GM13977 (cell line): ENCODE results near the gene TBC1D8B.
A peak's percentile ranks its signal among the peaks of the same experiment; 100 is the strongest.
"Not testable (repeated sequence)": the region's sequence is repeated elsewhere in the genome, so short reads cannot be mapped to it uniquely, and the experiment has no call there.

Experiments used
- DNase-seq: peaks from one replicate; pipeline ENCODE4 v3.0.0; 2012; ENCODE audit warnings: low spot score
- in situ Hi-C: fragments of 300-500 bp; cut with MboI; formaldehyde crosslinking; loops from one replicate; pipeline ENCODE4 v1.12.0; 2022; ENCODE audit warnings: low sequenced_read_pairs, low pct_unique_long_range_greater_than_20kb, mixed read lengths, inconsistent platforms; ENCODE audit not compliant: unreplicated experiment
- TF ChIP-seq, protein P1 (sequence below): IDR thresholded peaks from 2 replicates; pipeline ENCODE4 v1.5.1; 2012; ENCODE audit warnings: mild to moderate bottlenecking, control low read depth; ENCODE audit not compliant: insufficient read depth; ENCODE audit errors: extremely low read depth, missing control alignments

The TBC1D8B gene

DNA sequence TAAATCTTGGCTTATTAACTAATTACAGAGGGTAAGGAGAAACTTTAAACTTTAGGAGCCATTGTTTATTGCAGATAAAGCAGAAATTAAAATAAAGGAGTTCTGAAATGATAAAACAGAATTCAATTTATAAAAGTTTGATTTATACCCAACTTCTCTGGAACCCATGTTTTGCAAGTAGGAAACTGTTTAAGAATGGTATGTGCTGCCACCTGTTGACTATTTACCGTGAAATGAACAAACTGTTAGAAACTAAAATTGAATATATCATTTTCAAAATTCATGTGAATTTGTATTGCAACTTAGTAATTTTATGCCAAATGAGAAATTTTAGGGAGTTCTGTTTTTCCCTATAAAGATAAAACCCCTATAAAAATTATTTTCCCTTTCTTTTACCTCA lies 11.0 kb upstream of the TBC1D8B start:
- no peak for DNase-seq
- in situ Hi-C loops = no loop called here
- TF ChIP-seq, protein P1, sequence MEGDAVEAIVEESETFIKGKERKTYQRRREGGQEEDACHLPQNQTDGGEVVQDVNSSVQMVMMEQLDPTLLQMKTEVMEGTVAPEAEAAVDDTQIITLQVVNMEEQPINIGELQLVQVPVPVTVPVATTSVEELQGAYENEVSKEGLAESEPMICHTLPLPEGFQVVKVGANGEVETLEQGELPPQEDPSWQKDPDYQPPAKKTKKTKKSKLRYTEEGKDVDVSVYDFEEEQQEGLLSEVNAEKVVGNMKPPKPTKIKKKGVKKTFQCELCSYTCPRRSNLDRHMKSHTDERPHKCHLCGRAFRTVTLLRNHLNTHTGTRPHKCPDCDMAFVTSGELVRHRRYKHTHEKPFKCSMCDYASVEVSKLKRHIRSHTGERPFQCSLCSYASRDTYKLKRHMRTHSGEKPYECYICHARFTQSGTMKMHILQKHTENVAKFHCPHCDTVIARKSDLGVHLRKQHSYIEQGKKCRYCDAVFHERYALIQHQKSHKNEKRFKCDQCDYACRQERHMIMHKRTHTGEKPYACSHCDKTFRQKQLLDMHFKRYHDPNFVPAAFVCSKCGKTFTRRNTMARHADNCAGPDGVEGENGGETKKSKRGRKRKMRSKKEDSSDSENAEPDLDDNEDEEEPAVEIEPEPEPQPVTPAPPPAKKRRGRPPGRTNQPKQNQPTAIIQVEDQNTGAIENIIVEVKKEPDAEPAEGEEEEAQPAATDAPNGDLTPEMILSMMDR = peak; percentile 43

DNA sequence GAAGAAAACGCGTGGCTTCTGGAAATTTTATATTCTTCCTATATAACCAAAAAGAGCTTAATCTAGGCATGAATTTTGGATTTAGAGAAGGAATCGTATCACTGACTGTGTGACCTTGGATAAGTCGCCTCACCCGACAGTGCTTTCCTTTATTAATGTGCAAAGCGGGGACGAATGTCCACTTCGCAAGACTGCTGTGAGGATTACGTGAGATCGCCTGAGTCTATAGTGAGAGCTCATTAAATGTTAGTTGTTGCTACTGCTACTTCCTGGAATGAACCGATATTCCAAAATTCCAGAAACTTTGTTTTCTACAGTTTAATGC lies 448 bp upstream of the TBC1D8B start:
- no peak for DNase-seq
- TF ChIP-seq, protein P1 = no peak
- in situ Hi-C loops = no loop called here

DNA sequence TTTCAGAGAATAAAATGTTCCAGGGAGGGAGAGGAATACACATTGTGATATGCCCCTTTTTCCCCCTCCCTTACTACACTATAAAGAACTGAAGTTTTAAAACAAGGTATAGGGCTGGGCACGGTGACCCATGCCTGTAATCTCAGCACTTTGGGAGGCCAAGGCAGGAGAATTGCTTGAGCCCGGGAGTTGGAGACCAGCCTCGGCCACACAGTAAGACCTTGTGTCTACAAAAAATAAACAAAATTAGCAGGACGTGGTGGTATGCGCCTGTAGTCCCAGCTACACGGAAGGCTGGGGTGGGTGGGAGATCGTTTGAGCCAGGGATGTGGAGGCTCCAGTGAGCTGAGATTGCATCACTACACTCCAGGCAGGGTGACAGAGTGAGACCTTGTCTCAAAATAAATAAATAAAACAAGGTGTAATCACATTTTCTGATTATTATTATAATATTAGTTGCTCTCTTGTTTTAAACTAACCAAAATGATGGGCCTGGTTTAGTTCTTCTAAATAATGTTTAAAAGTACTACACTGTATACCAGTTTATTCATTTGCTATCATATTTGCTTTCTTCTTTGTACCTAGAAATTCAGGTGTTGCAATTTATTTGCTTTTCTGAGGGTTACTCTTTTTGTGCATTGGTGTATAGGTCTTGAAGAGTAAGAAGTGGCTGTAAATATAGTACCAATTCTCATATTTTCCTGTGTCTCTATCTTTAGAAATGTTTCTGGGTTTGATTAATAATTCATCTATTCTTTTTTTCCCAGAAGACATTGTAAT lies 8.8 kb downstream of the TBC1D8B start:
- in situ Hi-C loops = no loop called here
- TF ChIP-seq, protein P1 = no peak
- DNase-seq = no peak

DNA sequence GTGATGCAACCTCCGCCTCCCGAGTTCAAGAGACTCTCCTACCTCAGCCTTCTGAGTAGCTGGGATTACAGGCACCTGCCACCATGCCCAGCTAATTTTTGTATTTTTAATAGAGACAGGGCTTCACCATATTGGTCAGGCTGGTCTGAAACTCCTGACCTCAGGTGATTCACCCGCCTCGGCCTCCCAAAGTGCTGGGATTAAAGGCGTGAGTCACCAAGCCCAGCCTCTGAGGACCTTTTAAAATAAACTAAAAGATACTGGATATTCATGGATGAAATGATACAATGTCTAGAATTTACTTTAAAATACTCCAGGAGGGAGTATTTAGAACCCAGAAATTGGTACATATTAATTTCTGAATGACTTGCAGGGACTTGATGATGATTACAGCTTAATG lies 10.5 kb downstream of the TBC1D8B start:
- in situ Hi-C loops, DNase-seq: not testable (repeated sequence)

DNA sequence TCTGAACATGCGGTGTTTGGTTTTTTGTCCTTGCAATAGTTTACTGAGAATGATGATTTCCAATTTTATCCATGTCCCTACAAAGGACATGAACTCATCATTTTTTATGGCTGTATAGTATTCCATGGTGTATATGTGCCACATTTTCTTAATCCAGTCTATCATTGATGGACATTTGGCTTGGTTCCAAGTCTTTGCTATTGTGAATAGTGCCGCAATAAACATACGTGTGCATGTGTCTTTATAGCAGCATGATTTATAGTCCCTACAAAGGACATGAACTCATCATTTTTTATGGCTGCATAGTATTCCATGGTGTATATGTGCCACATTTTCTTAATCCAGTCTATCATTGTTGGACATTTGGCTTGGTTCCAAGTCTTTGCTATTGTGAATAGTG lies 11.6 kb downstream of the TBC1D8B start:
- DNase-seq, in situ Hi-C loops: not testable (repeated sequence)

DNA sequence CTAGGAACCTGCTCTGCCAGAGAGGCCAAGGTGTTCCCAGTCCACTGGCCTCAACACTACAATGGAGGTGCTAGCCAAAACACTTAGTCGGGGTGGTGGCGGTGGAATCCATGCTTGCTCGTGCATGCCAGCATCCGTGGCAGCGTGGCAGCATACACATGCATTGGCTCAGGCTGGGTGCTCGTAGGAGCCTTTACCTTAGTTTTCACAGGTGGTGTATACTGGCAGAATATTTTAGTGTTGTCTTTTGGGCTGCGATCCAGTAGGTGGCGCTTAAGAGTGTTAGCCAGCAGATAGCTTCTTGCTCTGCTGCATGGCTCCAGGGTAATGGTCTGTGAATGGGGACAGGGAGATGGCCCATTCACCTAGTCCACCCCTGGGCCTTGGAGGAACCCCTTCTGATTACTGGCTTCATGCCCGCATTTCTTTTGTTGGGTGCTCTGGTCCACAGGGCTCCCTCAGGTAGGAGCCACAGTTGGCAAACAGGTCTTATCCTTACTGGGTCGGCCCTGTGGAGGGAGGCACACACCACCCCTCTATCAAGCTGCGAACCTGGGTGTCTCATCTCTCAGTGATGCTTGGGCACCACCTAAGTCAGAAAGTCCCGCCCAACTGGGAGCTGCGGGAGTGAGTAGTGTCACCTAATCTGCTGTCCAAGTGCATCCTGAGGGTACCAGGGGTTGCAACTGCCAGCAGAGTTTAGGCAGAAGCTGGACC lies 60.7 kb downstream of the TBC1D8B start:
- TF ChIP-seq, protein P1 = peak; percentile 79
- peak; percentile 26 for DNase-seq
- in situ Hi-C loops = no loop called here

DNA sequence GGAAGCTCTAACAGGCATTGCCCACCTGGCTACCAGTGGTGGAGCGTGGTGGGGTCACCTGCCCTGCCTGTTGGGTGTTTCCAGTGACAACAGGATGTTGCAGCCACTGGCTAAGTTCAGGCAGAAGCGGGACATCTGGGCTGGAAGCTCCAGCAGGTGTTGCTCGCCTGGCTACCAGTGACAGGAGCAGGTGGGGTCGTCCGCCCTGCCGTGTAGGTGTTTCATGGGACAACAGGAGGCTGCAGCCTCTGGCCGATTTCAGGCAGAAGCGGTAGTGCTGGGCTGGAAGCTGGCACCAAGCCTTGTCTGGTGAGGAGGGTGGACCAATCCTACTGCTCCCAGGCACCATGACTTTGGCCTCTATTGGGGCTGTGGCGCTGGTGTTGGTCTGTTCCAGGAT lies 61.2 kb downstream of the TBC1D8B start:
- no peak for DNase-seq
- TF ChIP-seq, protein P1 = no peak
- in situ Hi-C loops = no loop called here

DNA sequence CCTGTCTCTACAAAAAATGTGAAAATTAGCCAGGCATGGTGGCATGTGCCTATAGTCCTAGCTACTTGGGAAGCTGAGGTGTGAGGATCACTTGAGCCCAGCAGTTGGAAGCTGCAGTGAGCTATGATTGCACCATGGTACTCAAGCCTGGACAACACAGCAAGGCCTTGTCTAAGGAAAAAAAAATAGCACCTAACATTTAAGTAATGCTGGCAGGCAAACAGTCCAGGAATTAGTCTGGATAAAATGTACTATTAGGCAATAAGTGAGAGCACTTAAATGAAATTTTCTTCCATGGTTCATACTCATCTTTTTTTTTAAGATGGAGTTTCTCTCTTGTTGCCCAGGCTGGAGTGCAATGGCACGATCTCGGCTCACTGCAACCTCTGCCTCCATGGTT lies 70.3 kb downstream of the TBC1D8B start:
- DNase-seq, in situ Hi-C loops: not testable (repeated sequence)
